LNCAP (cell line): ENCODE measurements around the gene PHACTR1.

Experiments used
- CTCF ChIP-seq: fragments of 450-650 bp; IDR thresholded peaks from 2 replicates; pipeline ENCODE4 v1.5.1; 2017; ENCODE audit warnings: mild to moderate bottlenecking

The PHACTR1 gene

GRCh38 chr6:13300643-13301590 lies 584.4 kb downstream of the PHACTR1 start:
- TF ChIP-seq CTCF: no peak

DNA sequence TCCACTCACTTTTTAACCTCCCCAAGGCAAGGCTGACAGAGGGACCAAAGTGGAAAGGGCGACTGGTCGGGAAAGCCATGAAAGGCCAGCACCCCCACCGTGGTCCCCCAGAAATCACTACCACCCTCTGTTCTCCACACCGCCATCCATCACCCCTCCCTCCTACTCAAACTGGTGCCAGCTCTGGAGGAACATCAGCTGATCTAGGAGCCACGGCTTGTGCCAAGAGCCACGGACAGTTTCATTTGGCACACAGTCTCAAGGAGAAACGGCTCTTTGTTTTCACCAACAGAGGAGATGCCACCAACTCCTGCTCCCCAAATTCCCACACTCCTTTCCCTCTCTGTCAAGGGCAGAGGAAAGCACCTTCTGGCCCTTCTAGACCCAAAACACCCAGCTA lies 585.7 kb downstream of the PHACTR1 start:
- TF ChIP-seq CTCF: no peak

DNA sequence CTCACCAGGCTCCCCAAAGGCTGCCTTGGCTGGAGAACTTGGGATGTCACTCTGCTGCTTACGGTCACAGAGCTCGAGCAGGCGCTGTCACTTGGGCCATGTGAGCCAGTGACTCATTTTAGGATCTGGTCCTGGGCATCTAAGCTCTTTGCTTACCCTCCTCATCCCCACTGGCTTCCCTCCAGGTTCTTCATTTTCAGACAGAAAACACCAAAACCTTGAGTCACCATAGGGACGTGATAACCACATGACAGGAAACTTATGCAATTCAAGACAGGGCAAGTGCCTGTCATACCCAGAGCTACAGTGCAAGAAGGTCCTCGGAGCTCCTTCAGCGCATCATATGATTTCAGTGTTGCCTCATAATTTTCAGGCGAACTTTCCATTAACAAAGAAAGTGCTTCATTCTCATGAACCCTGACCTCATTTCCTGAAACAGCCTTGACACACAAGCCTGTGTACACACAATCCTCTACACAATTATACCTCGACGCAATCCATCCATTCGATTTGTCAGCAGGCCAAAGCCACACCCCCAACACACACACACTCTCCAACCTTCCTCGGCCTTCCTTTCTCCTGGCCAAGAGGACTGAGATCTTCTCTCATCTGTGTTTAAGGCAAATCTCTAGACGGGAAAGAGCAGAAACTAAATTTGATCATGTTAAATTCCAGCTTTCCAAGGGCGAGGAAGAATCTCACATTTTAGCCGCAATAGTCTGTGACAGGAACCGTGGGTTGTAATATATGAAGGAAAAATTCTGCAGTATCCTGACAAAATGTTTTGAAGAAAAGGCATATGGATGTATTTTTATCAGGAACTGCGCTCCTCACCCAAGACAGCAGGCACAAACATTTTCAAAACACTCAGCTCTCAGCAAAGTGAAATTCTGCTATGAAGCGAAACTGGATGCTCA lies 586.4 kb downstream of the PHACTR1 start:
- TF ChIP-seq CTCF: no peak

DNA sequence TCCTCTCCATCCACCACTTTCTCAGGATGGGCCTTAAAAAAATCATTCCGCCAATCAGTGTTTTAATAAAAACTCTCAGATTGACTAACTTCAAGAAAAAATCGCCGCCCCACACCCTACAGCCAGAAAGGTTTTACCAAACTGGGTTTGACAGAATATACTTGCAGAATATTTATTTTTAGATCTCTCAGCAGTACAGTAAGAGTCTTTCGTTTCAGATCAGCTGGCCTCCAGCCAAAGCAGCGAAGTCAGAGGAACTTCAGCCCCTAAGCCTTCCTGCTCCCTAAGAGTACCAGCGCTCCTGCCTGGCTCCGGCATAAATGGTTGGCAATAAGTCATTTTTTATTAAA lies 587.1 kb downstream of the PHACTR1 start:
- TF ChIP-seq CTCF: no peak

DNA sequence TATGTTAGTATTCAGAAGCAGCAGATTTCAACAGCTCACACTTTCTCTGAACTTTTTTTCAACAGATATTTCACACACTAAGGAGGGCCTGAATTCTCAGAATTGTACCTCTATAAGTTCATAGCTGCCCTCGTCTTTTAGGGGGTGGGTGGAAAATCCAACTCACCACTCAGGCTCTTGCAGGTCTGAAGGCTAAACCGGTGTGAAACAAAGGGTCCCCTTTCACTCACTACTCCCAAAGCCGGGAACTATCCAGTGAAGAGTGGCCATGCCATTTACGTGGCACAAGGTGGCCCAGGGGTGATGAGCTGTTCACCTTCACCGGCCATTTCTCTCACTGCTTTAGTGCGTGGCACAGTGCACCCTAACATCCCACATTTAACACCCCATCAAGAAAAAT lies 587.5 kb downstream of the PHACTR1 start:
- no peak for TF ChIP-seq CTCF

DNA sequence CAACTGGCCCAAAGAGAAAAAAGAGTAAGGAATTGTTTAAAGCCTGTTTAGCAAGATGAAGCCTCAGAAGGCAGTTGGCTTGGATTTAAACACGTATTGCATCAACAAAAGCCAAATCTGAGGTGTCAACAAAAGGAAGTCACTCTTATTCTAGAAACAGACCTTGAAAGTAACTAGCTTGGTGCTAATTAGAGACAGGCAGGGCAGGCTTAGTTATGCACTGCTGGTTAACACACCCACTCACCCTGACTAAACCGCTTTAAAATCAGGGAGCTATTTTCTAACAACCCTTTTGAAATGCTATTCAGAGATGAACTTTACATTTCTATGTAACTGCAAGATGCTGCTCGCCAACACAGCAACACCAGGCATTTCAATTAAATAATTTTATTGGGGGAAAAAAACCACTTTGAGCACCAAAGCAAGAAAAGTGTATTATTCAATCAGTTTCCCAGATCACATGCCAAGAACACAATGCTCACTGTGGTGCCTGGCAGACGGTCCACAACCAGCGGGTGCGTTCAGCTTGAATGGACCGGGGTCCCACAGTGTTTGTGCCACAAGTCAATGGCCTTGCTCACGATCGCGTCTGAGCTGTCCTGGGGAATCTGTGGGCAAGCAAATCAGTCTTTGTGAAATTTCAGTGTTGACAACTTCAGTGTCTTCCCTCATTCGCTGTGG lies 588.2 kb downstream of the PHACTR1 start:
- no peak for TF ChIP-seq CTCF

- TF ChIP-seq CTCF: no peak
These were observed 588.7 kb downstream of the PHACTR1 start for GRCh38 chr6:13305288-13305687.
